Cardiac fibroblast (primary cell): Measurements from ENCODE around the gene TMEM222.

Experiments
- DNase-seq, 2 donors: peaks; one replicate each; pipeline versions ENCODE4 v3.0.0 to v3.0.0-alpha.2; 2010; ENCODE audit warnings: low read depth in 2 of 2
- H3K4me3 ChIP-seq, 2 donors: replicated peaks in 1 of 2; 1 replicate in 1 of 2; 2 replicates in 1 of 2; pipeline ENCODE4 v1.5.1; 2011; ENCODE audit warnings: low read depth in 2 of 2, low read length in 2 of 2, mild to moderate bottlenecking in 2 of 2, moderate library complexity in 1 of 2
- TF ChIP-seq, protein P1 (sequence below): IDR thresholded peaks from one replicate; pipeline ENCODE4 v1.5.1; 2011; ENCODE audit warnings: low read depth, mild to moderate bottlenecking, low read length, inconsistent platforms

TMEM222 gene

DNA sequence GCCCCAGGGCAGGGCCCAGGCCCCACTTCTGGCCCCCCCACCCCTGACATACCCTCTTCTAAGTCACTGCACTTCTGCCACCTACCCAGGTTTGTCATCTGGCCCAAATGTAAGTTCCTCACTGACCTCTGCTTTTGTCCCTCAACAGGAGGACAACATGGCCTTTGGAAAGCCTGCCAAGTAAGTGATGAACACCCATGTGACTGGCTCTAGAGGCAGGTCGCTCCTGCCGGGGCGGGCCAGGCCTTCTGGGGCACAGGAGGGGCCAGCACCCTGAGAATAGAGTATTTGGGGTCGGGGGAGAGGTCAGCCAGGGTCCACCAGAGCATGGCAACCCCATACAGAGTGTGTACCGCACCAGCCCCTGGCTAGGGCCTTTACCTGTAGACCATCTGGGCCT is 10.0 kb downstream of the TMEM222 start:
- TF ChIP-seq, protein P1, sequence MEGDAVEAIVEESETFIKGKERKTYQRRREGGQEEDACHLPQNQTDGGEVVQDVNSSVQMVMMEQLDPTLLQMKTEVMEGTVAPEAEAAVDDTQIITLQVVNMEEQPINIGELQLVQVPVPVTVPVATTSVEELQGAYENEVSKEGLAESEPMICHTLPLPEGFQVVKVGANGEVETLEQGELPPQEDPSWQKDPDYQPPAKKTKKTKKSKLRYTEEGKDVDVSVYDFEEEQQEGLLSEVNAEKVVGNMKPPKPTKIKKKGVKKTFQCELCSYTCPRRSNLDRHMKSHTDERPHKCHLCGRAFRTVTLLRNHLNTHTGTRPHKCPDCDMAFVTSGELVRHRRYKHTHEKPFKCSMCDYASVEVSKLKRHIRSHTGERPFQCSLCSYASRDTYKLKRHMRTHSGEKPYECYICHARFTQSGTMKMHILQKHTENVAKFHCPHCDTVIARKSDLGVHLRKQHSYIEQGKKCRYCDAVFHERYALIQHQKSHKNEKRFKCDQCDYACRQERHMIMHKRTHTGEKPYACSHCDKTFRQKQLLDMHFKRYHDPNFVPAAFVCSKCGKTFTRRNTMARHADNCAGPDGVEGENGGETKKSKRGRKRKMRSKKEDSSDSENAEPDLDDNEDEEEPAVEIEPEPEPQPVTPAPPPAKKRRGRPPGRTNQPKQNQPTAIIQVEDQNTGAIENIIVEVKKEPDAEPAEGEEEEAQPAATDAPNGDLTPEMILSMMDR = no peak
- no peak overlapping the region for H3K4me3 ChIP-seq
- DNase-seq = no peak

DNA sequence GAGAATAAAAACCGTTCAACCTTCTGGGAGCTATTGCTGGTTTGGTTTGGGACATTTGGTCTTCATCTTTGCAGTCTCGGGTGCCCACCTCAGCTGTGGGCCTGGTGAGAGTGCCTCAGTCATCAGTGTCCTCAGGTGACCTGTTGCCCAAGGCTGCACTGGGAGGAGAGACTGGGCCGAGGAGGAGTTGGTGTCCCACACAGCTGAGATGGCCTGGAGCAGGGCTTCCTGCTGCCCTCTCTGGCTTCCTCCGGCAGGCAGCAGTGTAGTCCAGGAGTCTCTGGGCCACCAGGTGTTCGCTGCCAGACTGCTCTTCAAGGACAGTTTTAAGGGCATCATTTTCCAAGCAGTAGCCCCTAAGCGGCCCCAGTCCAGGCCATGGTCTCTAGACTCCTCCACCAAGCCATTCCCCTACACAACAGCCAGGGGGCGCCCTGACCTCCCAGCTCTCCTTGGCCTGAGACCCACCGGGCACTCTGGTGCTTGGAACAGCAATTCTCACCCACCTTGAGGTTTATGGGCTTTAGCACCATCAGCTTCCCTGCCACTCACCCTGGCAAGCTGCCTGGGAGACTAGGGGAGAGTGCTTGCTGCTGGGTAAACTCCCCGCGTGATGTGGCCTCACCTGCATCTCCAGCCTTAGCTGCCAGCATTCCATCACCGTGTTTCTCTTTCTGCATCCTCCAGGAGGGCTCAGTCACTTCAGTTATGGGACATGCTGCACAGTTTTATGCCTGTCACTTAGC is 10.7 kb downstream of the TMEM222 start:
- TF ChIP-seq, protein P1 = peak; percentile 95
- H3K4me3 ChIP-seq = no peak overlapping the region
- DNase-seq = peak; percentile 45 to 51

DNA sequence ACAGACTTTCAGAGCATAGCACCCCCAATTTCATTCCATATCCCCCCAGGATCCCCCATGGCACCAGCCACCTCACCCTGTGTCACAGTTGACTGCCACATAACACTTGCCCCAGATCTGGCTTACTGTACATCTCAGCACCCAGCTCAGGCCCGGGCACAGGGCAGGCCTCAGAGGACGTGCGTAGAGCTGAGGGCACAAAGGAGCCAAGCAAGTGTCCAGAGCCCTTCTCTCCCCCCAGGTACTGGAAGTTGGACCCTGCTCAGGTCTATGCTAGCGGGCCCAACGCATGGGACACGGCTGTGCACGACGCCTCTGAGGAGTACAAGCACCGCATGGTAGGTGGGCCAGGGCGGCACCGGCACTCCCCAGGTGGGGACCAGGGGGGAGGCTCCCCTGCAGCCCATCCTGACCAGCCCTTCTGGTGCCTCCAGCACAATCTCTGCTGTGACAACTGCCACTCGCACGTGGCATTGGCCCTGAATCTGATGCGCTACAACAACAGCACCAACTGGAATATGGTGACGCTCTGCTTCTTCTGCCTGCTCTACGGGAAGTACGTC is 11.8 kb downstream of the TMEM222 start:
- no peak overlapping the region for H3K4me3 ChIP-seq
- DNase-seq = no peak
- TF ChIP-seq, protein P1 = no peak

DNA sequence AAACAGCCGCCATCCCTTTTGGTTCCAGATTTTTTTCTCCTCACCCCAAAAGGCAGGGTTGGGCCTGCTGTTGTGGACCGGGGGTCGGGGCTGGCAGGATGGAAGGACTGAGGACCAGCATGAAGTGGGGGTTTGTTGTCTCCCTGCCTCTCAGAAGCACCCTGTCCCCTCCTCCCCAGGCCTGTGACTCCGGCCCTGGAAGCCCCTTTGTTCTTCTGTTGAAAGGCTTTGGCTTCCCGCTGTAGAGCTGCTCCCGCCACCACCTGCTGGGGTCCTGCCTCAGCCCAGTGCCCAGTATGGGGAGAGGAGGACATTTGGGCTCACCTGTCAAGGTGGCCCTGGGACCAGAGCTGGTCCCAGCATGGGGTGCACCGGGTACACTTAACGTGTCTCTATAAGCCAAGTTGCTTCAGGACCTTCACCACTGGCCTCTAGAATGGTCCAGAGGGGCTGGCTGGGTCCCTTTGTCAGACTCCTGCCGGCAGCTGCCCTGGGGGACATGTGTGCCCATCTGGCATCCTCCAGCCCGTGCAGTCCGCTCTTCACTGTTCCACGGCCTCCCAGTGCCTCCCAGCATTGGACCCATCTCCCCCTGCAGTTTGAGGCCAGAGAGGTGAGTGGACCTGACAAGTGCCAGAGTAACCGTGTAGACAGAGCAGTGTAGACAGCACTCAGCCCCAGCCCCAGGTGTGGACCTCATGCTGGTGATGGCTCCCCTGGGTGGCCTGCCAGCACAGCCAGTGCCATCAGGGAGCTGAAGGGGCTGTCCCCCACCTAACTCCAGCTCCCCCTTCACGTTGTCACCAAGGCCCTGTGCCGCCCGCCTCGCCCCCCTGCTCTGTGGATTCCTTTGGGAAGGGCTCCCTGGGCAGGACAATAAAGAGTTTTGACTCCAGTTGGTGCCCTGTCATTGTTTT is 13.8 kb downstream of the TMEM222 start:
- no peak for DNase-seq
- TF ChIP-seq, protein P1 = no peak
- no peak overlapping the region for H3K4me3 ChIP-seq

DNA sequence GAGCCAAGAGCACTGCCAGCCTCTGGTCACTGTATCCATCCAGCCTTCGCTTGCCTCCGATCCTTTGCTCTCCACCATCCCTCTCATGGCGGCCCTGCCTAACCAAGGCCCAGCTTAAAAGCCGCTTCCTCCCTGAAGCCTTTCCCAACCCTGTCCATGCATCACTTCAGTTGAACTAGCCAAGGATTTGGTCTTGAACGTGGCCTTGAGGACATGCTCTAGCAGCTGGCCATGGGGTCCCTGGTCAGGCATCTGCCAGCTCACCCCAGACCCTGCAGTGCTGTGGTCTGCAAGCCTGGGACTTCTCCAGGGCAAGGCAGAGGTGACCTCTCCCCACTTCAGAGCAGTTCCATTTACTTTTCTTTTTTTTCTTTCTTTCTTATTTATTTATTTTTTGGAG is 14.8 kb downstream of the TMEM222 start:
- H3K4me3 ChIP-seq = no peak overlapping the region
- DNase-seq = no peak
- TF ChIP-seq, protein P1 = no peak

DNA sequence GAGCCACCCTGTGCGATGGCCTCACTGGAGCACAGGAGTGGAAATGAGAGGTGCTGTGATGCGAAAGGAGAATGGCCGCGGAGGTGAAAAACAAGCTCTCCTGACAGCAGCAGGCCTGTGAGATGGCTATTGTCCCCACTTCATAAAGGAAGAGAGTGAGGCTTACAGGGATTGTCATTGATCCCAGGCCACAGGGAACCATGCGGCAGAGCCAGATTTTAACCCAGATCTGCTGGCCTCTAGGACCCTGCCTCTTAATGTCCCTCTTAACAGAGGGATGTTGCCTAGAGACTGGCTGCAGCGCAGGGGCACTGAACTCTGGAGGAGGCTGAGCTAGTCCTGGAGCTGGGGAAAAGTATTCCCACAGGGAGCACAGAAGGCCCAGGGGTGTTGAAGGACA is 16.8 kb downstream of the TMEM222 start:
- DNase-seq = no peak
- no peak overlapping the region for H3K4me3 ChIP-seq
- TF ChIP-seq, protein P1 = no peak
